ENCODE measurements around the gene BRPF1. TPM values are rescaled to one million over a fixed set of nuclear protein-coding genes. Genes with fewer than 3 reads are reported as not detected.

Gene BRPF1
- 14.6 and 19.1 TPM in 2 replicates for total RNA-seq

DNA sequence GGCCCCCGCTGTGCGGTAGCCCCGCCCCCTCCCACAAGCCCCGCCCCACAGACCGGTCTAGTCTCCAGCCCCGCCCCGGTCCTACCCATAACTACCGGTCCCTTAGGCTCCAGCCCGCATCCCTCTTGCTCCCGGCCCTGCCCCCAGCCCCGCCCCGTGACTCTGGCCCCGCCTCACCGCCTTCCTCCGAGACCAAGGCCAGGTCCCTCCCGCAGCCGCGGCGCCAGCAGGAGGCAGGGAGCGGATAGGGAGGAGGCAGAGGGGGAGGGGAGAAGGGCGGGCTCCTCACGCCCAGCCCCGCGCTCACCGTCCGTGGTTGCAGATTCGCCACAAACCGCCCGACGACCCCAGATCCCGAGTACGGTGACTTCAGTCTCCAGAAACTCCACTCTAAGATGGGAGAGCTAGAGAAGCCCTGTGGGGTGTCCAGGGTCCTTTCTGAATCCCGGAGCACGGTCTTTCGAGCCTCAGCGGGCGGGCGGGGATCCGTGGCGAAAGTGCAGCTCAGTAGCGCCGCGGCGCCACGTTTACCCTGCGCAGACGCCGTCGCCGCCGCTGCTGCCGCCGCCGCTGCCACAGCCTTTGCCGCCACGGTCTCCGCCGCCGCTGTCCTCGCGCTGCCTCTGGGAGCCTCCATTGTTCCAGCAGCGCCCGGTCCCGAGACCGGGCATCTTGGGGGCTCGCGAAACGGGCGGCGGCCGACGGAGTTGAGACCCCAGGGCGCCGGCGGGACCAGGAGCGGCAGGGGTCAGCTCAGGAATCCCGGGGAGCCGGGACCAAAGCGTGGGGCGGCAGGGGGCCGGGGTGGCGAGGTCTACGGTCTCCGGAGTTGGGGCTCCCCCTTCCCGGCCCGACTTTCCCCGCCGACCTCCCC lies at the start of gene BRPF1:
BRPF1 (plus strand) TSS at position 530 of the 874 bp plus-strand sequence. CDS start 2,406 bp downstream, outside the sequence.

GRCh38 chr3:9703736-9704346 lies 27.7 kb upstream of the BRPF1 start, which contains the start of gene CPNE9:
Gene CPNE9 (plus strand): TSS chr3:9703833. CDS start chr3:9703997, 164 bp downstream.

DNA sequence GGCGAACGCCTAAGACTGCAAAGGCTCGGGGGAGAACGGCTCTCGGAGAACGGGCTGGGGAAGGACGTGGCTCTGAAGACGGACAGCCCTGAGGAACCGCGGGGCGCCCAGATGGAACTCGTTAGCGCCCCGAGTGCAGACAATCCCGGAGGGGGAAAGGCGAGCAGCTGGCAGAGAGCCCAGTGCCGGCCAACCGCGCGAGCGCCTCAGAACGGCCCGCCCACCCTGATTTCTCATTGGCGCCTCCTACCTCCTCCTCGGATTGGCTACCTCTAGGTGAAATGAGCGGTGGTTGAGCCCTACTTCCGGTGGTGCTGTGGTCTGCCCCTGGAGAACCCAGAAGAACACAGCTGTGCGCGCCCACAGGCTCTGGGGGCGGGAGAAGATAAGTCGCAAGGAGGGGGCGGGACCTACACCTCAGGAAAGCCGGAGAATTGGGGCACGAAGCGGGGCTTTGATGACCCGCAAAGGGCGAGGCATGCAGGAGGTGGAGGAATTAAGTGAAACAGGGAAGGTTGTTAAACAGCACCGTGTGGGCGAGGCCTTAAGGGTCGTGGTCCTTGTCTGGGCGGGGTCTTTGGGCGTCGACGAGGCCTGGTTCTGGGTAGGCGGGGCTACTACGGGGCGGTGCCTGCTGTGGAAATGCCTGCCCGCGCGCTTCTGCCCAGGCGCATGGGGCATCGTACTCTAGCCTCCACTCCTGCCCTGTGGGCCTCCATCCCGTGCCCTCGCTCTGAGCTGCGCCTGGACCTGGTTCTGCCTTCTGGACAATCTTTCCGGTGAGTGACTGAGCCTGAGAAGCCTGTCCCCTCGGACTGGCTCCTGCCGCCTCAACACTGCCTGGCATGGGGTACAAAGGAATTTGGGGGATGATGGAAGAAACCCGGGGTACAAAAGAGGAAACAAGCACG lies 18.4 kb downstream of the BRPF1 start, which contains the start of gene OGG1:
OGG1 (plus strand) TSS at position 308 of the 911 bp plus-strand sequence; CDS start at position 643, 335 bp downstream.

GRCh38 chr3:9769426-9770275 lies 38.1 kb downstream of the BRPF1 start, which contains the start of gene CAMK1:
Gene CAMK1 (minus strand): TSS chr3:9769947. CDS start chr3:9767749, 2,198 bp downstream.

DNA sequence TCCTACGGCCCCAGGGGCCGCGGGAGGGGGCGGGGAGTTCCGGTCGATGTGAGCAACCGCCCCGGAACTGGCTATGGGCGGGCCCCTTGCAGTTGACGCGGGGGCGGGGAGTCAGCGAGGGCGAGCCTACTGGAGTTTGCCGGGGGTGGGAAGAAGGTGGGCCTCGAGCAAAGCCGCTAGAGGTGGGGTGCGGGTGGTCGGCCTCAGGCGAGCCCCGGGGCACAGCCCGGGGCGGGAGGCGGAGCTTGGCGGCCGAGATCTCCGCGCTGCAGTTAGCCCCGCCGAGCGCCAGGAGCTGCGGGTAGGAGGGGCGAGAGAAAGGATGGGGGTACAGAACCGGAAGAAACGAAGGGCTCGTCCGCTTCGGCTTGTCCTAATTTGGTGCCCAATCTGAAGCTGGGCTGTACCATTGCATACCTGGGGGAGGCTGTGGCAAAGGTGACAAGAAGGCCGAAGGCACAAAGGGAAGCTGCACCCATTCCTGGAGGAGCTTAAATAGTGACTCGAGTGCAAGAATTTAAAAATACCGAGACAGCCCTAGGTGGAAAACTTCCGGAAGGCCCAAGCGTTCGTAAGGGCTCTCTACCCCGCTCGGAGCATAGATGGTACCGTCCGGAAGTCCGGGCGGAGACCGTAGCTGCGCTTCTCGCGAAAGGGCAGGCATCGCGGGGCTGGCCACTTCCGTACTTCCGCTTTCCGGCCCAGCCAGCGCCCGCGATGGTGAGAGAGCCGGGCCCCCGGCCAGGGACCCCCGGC lies 61.0 kb downstream of the BRPF1 start, which contains the start of the genes ARPC4 and TADA3:
ARPC4 (plus strand) TSS at position 678 of the 756 bp plus-strand sequence; CDS start at position 718, 40 bp downstream.
TADA3 (minus strand) TSS at position 69 of the 756 bp plus-strand sequence. CDS start 1,007 bp downstream, outside the sequence.

Other genes starting within 250 kb of the BRPF1 start
- under 0.01 TPM in 1 of 2 replicates, not detected in the other for gene LHFPL4, start 177.9 kb upstream of the BRPF1 start, total RNA-seq
- gene MTMR14, start 82.2 kb upstream of the BRPF1 start, total RNA-seq, result 58.4 and 65.9 TPM in 2 replicates
- gene CPNE9, start 27.9 kb upstream of the BRPF1 start, total RNA-seq, result not detected in 2 replicates
- gene OGG1, start 18.2 kb downstream of the BRPF1 start, total RNA-seq, result 11.9 and 14.4 TPM in 2 replicates
- 23.9 and 27.6 TPM in 2 replicates for gene CAMK1, start 38.2 kb downstream of the BRPF1 start, total RNA-seq
- gene TADA3, start 60.7 kb downstream of the BRPF1 start, total RNA-seq, result 22.0 and 24.7 TPM in 2 replicates
- gene ARPC4, start 61.3 kb downstream of the BRPF1 start, total RNA-seq, result 284 and 296 TPM in 2 replicates
- 5.8 and 6.0 TPM in 2 replicates for gene TTLL3, start 78.5 kb downstream of the BRPF1 start, total RNA-seq
- 14.1 and 18.9 TPM in 2 replicates for gene RPUSD3, start 112.3 kb downstream of the BRPF1 start, total RNA-seq
- not detected in 2 replicates for gene CIDEC, start 148.5 kb downstream of the BRPF1 start, total RNA-seq
- gene JAGN1, start 158.9 kb downstream of the BRPF1 start, total RNA-seq, result 24.7 and 29.1 TPM in 2 replicates
- 0.09 and 0.11 TPM in 2 replicates for gene IL17RE, start 171.1 kb downstream of the BRPF1 start, total RNA-seq
- gene IL17RC, start 185.4 kb downstream of the BRPF1 start, total RNA-seq, result 17.4 and 20.3 TPM in 2 replicates
- gene CRELD1, start 202.1 kb downstream of the BRPF1 start, total RNA-seq, result 32.6 and 35.7 TPM in 2 replicates
- 0.52 and 0.54 TPM in 2 replicates for gene PRRT3, start 220.7 kb downstream of the BRPF1 start, total RNA-seq

Measured in dermis lymphatic vessel endothelial cell (primary cell).